Stimulated activated CD8-positive, alpha-beta memory T cell treated with anti-CD3 and anti-CD28 coated beads, Interleukin-4, amount 100 ng/mL, for 4 hours (primary cell): ENCODE measurements around the gene TFDP1.

Experiments
- DNase-seq, 2 donors: peaks; one replicate each; pipeline ENCODE4 v3.0.0-alpha.2; 2020; ENCODE audit warnings: low read depth in 2 of 2, low spot score in 1 of 2

Gene TFDP1, protein sequence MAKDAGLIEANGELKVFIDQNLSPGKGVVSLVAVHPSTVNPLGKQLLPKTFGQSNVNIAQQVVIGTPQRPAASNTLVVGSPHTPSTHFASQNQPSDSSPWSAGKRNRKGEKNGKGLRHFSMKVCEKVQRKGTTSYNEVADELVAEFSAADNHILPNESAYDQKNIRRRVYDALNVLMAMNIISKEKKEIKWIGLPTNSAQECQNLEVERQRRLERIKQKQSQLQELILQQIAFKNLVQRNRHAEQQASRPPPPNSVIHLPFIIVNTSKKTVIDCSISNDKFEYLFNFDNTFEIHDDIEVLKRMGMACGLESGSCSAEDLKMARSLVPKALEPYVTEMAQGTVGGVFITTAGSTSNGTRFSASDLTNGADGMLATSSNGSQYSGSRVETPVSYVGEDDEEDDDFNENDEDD

DNA sequence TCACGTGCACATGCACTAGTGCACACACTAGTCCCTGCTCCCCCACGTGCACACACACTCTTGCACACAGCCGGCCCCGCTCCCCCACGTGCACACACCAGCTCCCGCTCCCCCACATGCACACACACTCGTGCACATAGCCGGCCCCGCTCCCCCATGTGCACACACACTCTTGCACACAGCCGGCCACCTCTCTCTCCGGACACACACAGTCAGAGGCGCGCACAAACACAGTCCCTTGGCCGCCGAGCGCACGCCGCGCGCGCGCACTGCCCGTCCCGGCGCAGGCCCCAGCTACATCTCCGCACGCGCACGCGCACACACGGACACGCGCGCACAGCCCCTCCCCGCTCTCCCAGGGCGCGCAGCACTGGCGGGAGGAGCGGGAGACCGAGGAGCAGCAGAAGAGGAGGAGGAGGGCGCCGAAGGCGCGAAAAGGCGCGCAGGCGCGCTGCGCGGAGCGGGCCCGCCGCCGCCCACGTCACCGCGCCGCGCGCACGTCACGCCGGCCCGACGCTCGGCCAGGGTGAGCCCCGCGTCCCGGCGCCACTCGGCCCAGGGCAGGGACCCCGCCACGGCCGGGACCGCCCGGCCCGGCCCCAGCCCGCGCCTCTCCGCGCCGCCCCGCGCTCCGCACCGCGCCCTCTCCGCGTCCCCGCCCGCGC lies at the start of gene TFDP1:
Gene TFDP1, plus strand, starts transcription at position 549 of the 665 bp plus-strand sequence. CDS start 1,085 bp downstream, outside the sequence.
- DNase-seq: peak in 1 of 2 donors; percentile 7

DNA sequence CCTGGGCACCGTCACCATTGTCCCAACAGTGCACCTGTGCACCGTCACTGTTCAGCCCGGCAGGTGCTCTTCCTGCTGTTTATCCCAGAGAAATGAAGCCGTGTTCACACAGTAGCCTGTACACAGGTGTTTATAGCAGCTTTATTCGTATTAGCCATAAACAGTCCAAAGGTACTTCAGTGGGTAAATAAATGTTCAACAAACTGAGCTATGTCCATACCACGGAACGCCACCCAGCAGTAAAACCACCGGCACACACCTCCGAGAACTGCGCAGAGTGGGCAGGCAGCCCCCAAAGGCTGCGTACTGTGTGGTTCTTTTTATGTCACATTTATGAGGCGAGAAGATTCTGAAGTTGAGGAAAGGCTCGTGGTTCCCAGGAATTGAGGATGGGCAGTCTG lies 49.2 kb upstream of the TFDP1 start:
- DNase-seq: no peak

DNA sequence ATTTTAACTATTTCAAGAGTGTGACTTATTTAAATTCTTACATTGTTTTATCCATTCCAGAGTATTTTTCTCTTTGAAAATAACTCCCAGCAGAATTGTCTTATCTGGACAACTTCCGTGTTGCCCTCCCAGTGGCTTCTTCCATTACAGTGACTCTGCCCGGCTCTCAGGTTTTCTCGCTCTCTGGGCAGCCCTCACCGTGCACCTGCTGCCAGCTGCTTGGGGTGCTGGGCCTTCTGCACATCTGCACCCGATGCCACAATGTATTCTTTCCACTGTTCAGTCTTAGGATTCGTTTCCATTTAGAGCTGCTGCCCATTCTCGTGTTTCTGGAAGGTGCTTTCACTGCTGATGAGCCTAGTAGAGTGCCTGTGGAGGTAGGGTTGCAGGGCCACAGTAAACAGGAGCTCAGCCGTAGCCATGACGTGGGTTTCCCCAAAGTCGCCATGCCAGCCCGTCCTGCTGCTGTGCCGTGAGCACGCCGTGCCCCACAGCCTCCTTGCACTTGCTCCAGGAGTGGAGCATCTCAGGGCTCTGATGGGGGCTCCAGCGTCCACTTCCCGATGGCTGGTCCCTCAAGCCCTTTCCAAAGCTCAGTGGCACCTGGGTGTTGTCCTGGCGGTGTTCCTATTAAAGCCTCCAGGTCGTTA lies 48.0 kb upstream of the TFDP1 start:
- no peak for DNase-seq

DNA sequence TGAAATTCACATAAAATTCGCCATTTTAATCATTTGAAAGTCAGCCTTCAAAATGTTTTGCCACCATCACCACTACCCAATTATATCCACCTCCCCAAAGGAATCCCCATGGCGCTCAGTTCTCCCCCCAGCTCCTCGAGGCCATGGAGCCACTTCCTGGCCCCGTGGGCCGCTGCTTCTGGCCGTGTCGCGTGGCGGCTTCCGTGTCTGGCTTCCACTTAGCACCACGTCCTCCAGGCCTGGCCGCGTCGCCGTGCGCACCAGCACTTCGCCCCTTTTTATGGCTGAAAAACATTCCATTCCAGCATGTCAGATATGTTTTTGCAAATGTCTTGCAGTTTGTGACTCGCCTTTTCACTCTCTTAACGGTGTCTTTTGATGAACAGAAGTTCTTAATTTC lies 47.3 kb upstream of the TFDP1 start:
- DNase-seq: no peak

DNA sequence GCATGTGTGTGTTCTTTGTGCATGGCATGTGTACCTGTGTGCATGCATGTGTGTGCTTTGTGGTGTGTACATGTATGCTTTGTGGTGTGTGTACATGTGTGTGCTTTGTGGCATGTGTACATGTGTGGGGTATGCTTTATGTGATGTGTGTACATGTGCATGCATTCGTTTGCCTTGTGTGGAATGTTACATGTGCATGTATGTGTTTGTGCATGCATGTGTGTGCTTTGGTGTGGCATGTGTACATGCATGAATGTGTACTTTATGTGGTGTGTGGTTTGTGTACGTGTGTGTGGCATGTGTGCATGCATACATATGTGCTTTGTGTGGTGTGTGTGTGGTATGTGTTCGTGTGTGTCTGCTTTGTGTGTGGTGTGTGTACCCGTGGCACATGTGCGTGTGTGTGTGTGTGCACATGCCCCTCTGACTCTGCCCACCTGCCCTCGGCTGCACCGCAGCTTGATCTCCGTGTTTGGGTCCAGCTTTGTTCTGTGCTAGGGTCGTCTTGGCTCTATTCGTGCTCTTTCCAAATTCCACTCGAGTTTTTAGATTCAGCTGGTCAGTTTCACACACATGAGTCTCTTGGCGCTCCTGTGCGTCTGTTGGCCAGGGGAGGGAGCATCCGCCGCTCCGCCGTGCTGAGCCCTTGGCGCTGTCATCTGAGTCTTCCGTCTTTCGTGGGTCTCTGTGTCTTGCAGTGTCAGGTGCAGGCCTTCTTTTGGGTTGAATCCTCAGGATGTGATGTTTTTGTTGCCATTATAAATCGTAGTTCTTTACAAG lies 46.5 kb upstream of the TFDP1 start:
- no peak for DNase-seq

DNA sequence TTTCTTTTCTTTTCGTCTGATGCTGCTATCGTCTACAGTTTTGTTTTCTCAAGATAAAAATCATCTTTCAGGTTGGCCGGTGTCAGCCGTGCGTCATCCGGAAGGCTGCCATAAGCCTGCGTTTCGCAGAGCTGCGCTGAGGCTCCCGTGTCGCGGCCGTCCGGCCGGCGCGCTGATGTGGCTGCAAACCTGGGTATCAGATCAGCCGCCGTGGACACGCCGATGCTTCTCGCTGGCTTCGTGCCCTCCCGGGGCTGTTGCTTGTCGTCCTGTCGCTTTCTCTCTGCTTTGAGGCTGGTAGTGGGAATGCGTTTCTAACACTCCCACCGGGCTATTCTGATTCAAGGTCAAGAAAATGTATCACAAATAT lies 45.9 kb upstream of the TFDP1 start:
- no peak for DNase-seq

DNA sequence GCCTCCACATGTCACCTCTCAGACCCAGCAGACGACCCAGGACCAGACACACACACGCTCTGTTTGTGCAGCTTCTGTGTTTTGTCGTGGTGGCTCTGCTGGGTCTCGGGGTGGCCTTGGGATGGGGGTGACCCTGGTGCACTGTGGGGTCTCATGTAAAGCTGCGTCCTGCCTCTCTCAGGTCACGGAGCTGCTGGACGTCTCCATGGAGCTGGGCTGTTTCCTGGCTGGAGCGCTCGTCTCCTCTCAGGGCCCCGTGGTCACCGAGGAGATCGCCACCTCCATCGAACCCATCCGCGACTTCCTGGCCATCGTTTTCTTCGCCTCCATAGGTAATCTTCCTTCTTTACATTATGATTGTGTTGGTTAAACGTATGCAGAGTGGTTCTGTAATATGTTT lies 45.4 kb upstream of the TFDP1 start:
- DNase-seq: no peak

DNA sequence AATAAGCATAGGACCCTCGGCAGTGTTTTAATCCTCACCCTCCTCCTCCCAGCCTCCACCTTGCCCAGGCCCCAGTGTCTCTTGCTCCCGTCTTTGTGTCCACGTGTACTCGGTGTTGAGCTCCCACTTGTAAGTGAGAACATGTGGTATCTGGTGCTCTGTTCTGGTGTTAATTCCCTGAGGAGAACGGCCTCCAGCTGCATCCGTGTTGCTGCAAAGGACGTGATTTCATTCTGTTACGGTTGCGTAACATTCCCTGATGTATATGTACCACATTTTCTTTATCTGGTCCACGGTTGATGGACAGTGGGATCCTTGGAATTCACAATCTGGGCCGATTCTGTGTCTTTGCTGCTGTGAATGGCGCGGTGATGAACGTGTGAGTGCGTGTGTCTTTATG lies 44.7 kb upstream of the TFDP1 start:
- no peak for DNase-seq

DNA sequence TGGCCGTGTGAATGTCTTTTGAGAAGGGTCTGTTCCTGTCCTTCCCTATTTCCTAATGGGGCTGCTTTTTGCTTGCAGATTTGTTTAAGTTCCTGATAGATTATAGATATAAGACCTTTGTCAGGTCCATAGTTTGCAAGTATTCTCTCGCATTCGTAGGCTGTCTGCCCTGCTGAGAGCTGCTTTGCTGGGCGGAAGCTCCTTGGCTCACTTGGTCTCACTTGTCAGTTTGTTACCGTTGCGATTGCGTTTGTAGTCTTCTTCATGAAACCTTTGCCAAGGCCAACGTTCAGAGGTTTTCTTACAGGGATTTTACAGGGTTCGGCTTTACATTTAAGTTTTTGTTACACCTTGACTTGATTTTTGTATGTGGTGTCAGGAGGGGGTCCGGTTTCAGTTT lies 44.0 kb upstream of the TFDP1 start:
- no peak for DNase-seq

DNA sequence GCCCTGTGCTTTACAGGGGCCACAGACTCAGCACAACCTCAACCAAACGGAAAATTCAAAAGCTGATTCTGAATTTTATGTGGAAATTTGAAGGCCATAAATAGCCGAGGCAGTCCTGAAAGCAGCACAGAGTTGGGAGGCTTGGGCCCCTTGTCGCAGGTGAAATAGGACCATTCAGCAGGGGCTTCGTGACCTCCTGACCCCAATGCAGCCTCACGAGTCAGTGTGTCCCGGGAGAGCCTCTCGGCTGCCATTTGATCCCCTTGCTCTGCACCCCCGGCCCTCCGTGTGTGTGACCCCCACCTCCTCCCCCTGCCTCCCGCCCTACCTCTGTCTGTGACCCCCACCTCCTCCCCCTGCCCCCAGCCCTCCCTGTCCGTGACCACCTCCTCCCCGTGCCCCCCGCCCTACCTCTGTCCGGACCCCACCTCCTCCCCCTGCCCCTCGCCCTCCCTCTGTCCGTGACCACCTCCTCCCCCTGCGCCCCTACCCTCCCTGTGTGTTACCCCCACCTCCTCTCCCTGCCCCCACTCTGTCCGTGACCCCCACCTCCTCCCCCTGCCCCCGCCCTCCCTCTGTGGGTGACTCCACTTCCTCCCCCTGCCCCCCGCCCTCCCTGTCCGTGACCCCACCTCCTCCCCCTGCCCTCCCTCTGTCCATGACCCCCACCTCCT lies 41.7 kb upstream of the TFDP1 start:
- no peak for DNase-seq

DNA sequence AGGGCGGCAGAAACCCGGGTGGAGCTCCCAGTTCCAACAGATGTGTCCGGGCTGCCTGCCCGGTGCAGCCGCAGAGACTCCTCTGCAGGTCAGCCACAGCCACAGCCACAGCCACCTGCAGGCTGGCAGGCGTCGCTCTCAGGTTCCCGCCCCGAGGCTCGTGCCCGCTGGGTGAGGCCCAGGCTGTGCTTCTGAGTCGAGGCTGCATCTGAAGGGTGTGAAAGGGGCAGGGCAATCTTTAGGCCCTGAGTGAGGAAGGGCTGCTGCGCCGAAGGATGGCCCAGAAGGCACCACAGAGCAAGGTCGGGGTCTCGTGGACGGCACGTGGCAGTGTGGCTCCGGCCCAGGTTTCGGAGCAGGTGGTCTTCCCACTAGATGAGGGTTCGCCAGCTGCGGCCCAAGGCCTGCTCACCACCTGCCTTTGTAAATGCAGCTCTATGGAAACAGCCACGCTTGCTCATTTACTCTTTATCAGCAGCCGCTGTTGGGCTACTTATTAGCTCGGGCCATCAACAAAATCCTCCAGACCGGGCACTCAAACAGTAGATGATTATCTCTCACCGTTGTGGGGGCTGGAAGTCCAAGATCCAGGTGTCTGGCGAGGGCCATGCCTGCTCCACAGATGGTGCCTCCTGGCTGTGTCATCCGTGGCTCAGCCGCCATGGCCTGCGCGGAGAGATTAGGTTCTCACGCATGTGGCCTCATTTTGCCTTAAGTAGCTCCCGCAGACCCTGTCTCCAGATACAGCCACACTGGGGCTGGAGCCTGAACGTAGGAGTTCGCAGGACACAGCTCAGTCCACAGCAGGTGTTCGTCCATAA lies 40.3 kb upstream of the TFDP1 start:
- DNase-seq: no peak

DNA sequence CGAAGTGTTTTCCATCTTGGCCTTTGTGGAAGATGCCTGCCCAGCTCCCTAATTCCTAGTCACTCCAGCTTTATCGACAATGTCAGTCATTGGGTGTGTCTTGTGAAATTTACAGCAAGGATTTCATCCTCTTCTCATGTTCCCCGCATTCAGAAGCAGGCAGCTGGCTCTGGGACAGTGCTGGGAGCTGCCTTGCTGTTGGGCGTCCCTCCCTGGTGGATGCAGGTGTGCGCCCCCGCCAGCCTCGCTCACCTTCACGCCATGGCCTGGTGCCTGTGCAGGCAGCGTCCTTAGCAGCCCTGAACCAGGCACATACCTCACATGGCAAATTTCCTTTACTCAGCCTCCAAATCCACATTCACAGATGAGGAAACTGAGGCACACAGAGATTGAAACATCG lies 39.7 kb upstream of the TFDP1 start:
- no peak for DNase-seq

DNA sequence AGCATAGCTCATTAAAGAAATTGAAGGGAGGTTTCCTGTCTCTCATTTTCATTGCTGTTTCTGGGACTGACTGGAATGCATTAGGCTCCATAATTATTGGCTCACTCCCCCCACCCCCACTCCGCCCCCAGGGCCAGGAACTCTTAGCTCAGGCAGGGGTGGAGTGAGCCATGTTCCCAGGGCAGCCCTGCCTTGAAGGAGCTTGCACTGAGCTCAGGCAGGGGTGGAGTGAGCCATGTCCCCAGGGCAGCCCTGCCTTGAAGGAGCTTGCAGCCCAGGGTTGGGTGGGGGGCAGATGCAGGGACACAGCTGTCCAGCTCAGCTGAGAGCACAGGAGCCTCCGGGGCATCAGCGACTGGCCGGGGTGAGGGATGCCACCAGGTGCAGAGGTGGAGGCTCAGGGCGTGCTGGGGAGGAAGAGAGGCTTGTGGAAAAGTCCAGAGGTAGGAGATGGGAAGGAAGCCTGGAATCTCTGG lies 39.1 kb upstream of the TFDP1 start:
- DNase-seq: no peak

DNA sequence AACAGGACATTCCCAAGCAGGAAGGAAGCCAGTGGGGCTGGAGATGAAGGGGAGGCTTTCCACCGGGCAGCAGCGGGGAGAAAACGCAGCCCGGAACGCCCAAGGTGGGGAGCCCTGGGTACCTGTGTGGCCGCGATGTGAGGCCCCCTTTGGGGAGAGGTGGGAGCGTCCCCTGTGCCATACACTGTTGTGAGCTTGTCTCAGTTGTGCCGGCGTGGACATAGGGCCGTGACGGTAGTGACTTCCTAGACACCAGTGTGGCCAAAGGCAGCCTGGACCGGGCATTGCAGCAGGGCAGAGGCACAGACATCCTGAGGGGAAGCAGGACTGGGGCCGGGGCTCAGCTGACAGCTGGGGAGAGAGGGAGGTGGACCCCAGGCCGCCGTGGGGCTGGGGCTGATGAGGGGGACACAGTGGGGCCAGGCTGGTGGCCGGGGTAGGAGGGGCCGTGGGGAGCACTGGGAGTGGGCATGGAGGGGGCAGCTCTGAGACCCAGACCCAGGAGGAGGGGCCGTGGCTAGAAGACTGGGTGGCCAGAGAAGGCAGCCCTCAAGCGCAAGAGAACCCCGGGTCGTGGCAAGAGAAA lies 38.5 kb upstream of the TFDP1 start:
- no peak for DNase-seq

DNA sequence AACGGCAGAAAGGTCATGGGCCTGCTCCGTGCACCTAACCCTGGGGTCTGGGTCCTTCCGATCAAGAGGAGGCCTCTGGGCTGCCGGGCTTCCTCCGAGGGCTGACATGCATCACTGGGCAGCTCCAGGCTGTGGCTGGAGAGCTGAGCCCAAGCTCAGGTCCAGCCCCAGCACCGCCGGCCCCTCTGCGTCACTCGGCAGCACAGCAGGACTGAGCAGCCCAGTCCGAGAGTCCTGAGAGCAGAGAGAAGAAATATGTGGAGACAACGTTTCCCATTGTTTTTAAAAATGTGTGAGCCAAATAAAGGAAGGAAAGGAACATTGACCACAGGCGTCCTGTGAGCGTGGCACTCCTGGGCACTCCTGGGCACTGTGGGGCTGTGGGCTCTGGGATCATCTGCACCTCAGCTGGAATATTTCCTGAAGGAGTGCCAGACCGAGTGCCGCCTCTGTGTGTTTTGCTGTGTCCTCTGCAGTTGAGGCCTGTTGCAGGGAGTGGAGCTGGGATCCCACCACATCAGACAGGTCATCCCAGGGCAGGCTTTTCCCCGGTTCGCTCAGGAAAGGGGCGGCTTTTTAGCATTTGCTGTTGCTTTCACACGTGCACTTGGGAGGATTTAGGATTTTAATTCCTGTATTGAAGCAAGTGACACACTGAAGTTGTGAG lies 37.8 kb upstream of the TFDP1 start:
- no peak for DNase-seq

DNA sequence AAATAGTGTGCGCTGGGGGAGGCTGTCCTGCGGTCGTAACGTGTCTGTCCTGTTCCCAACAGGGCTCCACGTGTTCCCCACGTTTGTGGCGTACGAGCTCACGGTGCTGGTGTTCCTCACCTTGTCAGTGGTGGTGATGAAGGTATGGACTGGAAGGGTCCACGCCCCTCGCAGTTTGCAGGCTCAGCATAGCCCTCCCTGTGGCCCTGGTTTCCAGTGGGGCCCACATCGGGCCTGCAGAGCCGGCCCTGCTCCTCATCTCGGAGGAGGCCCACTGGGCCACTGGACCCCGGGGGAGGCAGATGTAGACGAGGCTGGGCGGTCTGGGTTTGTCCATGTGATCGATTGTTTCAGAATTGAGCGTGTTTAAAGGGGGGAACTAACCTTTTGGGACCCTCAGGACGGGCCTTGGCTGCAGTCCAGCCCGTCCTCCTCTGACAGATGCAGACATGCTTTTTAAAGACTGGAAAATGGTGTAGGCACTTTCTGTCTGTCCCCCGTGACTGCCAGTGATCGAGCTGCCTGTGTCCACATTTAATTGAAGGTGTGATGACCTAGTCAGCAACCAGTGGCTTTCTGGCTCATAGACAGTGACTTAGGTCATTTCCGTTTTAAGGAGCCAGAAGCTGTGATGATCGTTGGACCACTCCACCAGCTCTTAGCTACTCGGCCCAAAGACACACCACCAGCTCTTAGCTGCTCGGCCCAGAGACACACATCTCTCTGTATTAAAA lies 37.1 kb upstream of the TFDP1 start:
- DNase-seq: no peak

DNA sequence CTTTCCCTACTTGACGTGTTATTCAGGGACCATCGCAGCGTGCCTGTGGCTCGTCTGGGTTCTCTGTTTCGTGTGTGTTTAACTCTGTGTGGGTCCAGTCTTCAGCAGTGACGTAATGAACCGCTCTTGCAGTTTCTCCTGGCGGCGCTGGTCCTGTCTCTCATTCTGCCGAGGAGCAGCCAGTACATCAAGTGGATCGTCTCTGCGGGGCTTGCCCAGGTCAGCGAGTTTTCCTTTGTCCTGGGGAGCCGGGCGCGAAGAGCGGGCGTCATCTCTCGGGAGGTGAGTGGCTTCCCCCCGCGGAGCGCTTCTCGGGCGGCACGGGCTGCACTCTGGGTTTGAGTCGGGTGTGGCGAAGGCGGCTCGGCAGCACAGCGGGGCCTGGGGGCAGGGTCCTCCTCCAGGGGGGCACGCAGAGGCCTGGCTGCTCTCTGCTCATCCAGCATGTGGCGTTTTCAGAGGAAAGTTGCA lies 36.3 kb upstream of the TFDP1 start:
- no peak for DNase-seq
